Measurements from ENCODE around the gene ATOH1. TPM values are rescaled to one million over a fixed set of nuclear protein-coding genes. Genes with fewer than 3 reads are reported as not detected.

ATOH1 gene
- total RNA-seq, 1 donor from 2014 or later: not detected

GRCh38 chr4:93827272-93827947 lies 1.1 kb upstream of the ATOH1 start:
- ATAC-seq (ENCODE audit: low read depth) (no peak), DNase-seq (no peak)
- ChIA-PET POLR2A (no interaction called here), CTCF (no interaction called here)
- intact Hi-C loops (cut with micrococcal nuclease): no loop called here
- Mint-ChIP-seq H3K27me3 (peaks cover 62% of the 10 kb centered on the region), H3K4me1 (peaks cover 11% of the 10 kb centered on the region), H3K36me3 (ENCODE audit: low read depth) (no peaks in the 10 kb centered on the region), H3K27ac (no peak overlapping the region), H3K9me3 (no peaks in the 10 kb centered on the region), H3K4me3 (peak overlapping the region; percentile 50)
- TF ChIP-seq CTCF (IDR thresholded peaks at IDR 0.05): no peak

- no peaks in the 10 kb centered on the region for H3K36me3 Mint-ChIP-seq (ENCODE audit: low read depth)
- TF ChIP-seq CTCF (IDR thresholded peaks at IDR 0.05): no peak
- H3K4me3 Mint-ChIP-seq: peak overlapping the region; percentile 50
- peaks cover 11% of the 10 kb centered on the region for H3K4me1 Mint-ChIP-seq
- no peaks in the 10 kb centered on the region for H3K9me3 Mint-ChIP-seq
- ChIA-PET POLR2A (no interaction called here), CTCF (no interaction called here)
- intact Hi-C loops (cut with micrococcal nuclease): no loop called here
- ATAC-seq (ENCODE audit: low read depth): no peak
- peaks cover 73% of the 10 kb centered on the region for H3K27me3 Mint-ChIP-seq
- no peak for DNase-seq
- no peak overlapping the region for H3K27ac Mint-ChIP-seq
Observed at GRCh38 chr4:93828995-93829819, 654 bp downstream of the ATOH1 start.

- ChIA-PET POLR2A (no interaction called here), CTCF (no interaction called here)
- Mint-ChIP-seq H3K27ac (no peak overlapping the region), H3K9me3 (no peaks in the 10 kb centered on the region), H3K4me1 (peaks cover 11% of the 10 kb centered on the region), H3K4me3 (no peak overlapping the region), H3K36me3 (ENCODE audit: low read depth) (no peaks in the 10 kb centered on the region), H3K27me3 (peaks cover 73% of the 10 kb centered on the region)
- no peak for DNase-seq
- intact Hi-C loops (cut with micrococcal nuclease): no loop called here
- no peak for ATAC-seq (ENCODE audit: low read depth)
- no peak for TF ChIP-seq CTCF (IDR thresholded peaks at IDR 0.05)
Observed at GRCh38 chr4:93829820-93830687, 1.5 kb downstream of the ATOH1 start.

- Mint-ChIP-seq H3K4me1 (peaks cover 11% of the 10 kb centered on the region), H3K36me3 (ENCODE audit: low read depth) (no peaks in the 10 kb centered on the region), H3K27me3 (peaks cover 63% of the 10 kb centered on the region), H3K27ac (no peak overlapping the region), H3K4me3 (no peak overlapping the region), H3K9me3 (no peaks in the 10 kb centered on the region)
- POLR2A ChIA-PET: no interaction called here
- CTCF ChIA-PET: no interaction called here
- intact Hi-C loops (cut with micrococcal nuclease): no loop called here
- DNase-seq (no peak), ATAC-seq (ENCODE audit: low read depth) (no peak)
- TF ChIP-seq CTCF (IDR thresholded peaks at IDR 0.05): no peak
Observed at GRCh38 chr4:93831716-93832496, 3.4 kb downstream of the ATOH1 start.

Data from activated B cell treated with CpG ODN at 0.5 μM for 24 hours (primary cell).